Activated B cell treated with CpG ODN at 0.5 μM for 24 hours (primary cell): ENCODE results near the gene SCGB1C1. TPM values are rescaled to one million over a fixed set of nuclear protein-coding genes. Genes with fewer than 3 reads are reported as not detected.
"Not testable (repeated sequence)": the region's sequence is repeated elsewhere in the genome, so short reads cannot be mapped to it uniquely, and the experiment has no call there.

ENCODE experiments used
- ATAC-seq: fragments of 200-7000 bp; cut with Tn5 transposase; one replicate; pipeline ENCODE4 v1.10.0; 2021; ENCODE audit warnings: low read depth, mild to moderate bottlenecking, moderate library complexity
- CTCF ChIA-PET: fragments of 350-600 bp; sonication (Branson Sonifier 250); formaldehyde crosslinking; loops from one replicate; lab custom pipeline; 2021; ENCODE audit warnings: antibody characterized with exemption; lab: Charles Lee
- POLR2A ChIA-PET: fragments of 350-600 bp; sonication (Branson Sonifier 250); formaldehyde crosslinking; loops from one replicate; lab custom pipeline; 2021; ENCODE audit warnings: antibody characterized with exemption; lab: Charles Lee
- DNase-seq: peaks from one replicate; pipeline ENCODE4 v3.0.0; 2022
- H3K27ac Mint-ChIP-seq: one replicate; pipeline ENCODE4 v1.8.0; 2020; ENCODE audit warnings: mixed read lengths
- H3K27me3 Mint-ChIP-seq: one replicate; pipeline ENCODE4 v1.8.0; 2021; ENCODE audit warnings: mixed read lengths
- H3K36me3 Mint-ChIP-seq: one replicate; pipeline ENCODE4 v1.8.0; 2021; ENCODE audit warnings: low read depth, mixed read lengths
- H3K4me1 Mint-ChIP-seq: one replicate; pipeline ENCODE4 v1.8.0; 2021; ENCODE audit warnings: mixed read lengths
- H3K4me3 Mint-ChIP-seq: one replicate; pipeline ENCODE4 v1.8.0; 2020; ENCODE audit warnings: mild to moderate bottlenecking, mixed read lengths
- H3K9me3 Mint-ChIP-seq: one replicate; pipeline ENCODE4 v1.8.0; 2020; ENCODE audit warnings: mixed read lengths
- intact Hi-C: fragments of 100-400 bp; cut with micrococcal nuclease; formaldehyde crosslinking; loops from one replicate; pipeline ENCODE4 v1.15.1; 2024
- total RNA-seq: library from RNA; stranded (reverse); gene quantifications from 2 replicates; pipeline ENCODE4 v1.2.3, GENCODE V29; 2022
- TF ChIP-seq, protein P1 (sequence below): fragments of 200-600 bp; IDR thresholded peaks from one replicate; pipeline ENCODE4 v1.8.0; 2022; ENCODE audit warnings: antibody characterized with exemption, mild to moderate bottlenecking

The SCGB1C1 gene
- total RNA-seq, 1 donor from 2014 or later = not detected

DNA sequence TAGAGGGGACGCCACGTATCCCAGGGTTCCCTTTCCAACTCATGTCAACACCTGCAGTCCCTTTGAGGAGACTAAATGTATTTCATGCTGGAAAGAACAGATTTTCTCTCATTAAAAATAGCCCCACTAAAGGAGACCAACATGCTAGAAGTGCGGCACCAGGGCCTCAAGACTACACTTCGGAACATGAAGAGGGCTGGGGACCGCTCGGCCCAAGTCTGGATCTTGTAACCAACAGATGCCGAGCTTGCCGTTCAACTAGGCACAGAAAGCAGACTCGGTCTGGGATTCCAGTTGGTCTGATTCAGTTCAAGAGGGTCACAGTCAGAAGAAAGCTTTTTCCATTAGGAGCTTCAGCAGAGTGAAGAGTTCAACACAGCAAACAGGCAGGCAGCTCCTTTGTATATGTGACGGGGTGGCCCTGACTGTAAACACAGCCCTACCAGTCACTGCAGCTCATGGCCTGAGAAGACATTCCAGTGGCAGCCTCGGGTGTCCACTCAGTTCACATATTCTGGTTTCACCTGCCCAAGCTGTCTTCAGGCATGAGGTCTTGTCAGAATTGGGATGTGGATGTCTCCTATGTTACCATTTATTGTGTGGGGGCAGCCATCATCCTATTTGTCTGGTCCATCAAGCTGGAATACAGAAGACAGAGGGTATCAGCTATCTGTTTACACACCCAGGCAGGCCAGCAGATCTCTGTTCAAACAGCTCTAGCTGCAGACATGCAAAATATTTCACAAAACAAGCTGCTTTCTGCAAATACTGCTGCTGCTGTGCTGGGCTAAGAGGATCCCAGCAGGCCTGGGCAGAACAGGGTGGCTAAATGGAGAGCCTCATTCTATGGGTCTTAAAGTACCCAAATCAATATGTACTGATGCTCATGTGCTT is 23.4 kb downstream of the SCGB1C1 start:
- intact Hi-C loops = no loop called here
- Mint-ChIP-seq H3K27me3 (no peaks in the 10 kb centered on the region), H3K4me3 (no peak overlapping the region), H3K4me1 (peaks cover 2% of the 10 kb centered on the region), H3K9me3 (no peaks in the 10 kb centered on the region), H3K27ac (no peak overlapping the region), H3K36me3 (peaks cover 55% of the 10 kb centered on the region)
- no peak for DNase-seq
- no peak for ATAC-seq
- POLR2A ChIA-PET = interaction anchor here (2.1 kb wide), 1 partner anchor 9 kb away, joined by 11 read pairs; the partner anchor contains the start of genes BET1L and RIC8A
- TF ChIP-seq, protein P1, sequence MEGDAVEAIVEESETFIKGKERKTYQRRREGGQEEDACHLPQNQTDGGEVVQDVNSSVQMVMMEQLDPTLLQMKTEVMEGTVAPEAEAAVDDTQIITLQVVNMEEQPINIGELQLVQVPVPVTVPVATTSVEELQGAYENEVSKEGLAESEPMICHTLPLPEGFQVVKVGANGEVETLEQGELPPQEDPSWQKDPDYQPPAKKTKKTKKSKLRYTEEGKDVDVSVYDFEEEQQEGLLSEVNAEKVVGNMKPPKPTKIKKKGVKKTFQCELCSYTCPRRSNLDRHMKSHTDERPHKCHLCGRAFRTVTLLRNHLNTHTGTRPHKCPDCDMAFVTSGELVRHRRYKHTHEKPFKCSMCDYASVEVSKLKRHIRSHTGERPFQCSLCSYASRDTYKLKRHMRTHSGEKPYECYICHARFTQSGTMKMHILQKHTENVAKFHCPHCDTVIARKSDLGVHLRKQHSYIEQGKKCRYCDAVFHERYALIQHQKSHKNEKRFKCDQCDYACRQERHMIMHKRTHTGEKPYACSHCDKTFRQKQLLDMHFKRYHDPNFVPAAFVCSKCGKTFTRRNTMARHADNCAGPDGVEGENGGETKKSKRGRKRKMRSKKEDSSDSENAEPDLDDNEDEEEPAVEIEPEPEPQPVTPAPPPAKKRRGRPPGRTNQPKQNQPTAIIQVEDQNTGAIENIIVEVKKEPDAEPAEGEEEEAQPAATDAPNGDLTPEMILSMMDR = no peak
- CTCF ChIA-PET = no interaction called here

DNA sequence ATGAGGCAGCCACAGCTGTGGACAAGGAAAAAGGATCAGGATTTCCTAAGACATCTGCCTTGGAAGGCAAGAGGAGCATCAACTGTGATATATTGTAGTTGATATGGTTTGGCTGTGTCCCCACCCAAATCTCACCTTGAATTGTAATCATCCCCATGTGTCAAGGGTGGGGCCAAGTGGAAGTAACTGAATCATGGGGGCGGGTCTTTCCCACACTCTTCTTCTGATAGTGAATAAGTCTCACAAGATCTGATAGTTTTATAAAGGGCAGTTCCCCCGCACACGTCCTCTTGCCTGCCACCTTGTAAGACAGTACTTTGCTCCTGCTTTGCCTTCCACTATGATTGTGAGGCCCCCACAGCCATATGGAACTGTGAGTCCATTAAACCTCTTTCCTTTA is 24.8 kb downstream of the SCGB1C1 start:
- Mint-ChIP-seq H3K27me3 (no peaks in the 10 kb centered on the region), H3K9me3 (no peaks in the 10 kb centered on the region), H3K4me1 (no peaks in the 10 kb centered on the region), H3K4me3 (no peak overlapping the region), H3K36me3 (peaks cover 51% of the 10 kb centered on the region), H3K27ac (peak overlapping the region; percentile 19)
- intact Hi-C loops = no loop called here
- DNase-seq (no peak), ATAC-seq (no peak)
- TF ChIP-seq, protein P1 = no peak
- ChIA-PET POLR2A (no interaction called here), CTCF (no interaction called here)

DNA sequence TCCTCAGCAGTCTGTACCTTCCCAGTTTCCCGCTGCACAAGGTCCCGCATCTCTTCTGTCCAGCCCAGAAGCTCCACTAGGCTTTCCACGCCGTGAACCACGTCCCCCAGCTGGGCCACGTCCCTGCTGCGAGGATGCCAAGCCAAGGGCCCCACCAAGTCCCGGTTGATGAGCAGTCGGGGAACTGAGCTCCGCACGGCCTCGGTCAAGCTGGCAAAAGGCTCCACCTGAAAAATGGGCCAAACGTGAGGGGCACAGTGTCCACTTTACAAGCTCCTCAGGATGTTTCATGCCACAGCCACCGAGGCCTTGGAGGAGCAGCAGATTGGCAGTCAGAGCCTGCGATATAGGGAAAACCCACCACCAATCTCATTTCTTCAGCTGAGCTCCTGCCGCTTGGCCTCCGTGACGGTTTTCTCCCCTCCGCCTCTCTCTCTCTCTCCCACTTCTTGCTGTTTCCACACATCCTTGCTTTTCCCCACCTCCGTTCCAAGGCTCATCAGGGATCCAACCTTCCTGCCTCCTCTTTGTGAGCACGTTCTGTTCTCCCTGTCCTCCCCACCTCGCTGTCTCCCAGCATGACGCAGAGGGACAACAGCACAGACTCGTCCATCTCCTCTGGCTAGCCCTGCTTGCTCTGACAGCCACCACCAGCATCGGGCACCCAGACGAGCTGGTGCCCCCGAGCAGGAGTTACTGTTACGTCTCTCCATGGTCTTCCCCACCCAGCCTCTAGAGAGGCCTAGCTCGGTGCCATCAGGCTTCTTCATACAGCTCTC is 26.1 kb downstream of the SCGB1C1 start:
- no peak for ATAC-seq
- Mint-ChIP-seq H3K27ac (no peak overlapping the region), H3K9me3 (no peaks in the 10 kb centered on the region), H3K4me3 (no peak overlapping the region), H3K36me3 (peaks cover 44% of the 10 kb centered on the region), H3K4me1 (no peaks in the 10 kb centered on the region), H3K27me3 (no peaks in the 10 kb centered on the region)
- peak; percentile 1 for DNase-seq
- intact Hi-C loops = no loop called here
- ChIA-PET POLR2A (interaction anchor here (0.6 kb wide), 1 partner anchor 10 kb away, joined by 3 read pairs; no protein-coding TSS in a partner anchor), CTCF (no interaction called here)
- TF ChIP-seq, protein P1 = no peak

DNA sequence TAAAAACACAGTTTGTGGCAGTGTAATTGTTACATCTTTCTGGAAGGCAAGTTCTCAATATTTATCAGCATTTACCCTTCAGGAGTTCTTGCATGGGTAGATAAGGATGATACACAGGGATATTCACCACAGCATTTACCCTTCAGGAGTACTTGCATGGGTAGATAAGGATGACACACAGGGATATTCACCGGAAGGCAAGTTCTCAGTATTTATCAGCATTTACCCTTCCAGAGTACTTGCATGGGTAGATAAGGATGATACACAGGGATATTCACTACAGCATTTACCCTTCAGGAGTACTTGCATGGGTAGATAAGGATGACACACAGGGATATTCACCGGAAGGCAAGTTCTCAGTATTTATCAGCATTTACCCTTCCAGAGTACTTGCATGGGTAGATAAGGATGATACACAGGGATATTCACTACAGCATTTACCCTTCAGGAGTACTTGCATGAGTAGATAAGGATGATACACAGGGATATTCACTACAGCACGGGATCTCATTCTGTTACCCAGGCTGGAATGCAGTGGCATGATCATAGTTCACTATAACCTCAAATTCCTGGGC is 27.9 kb downstream of the SCGB1C1 start:
- ATAC-seq, H3K9me3 Mint-ChIP-seq, H3K27ac Mint-ChIP-seq, H3K27me3 Mint-ChIP-seq, H3K4me1 Mint-ChIP-seq, CTCF ChIA-PET, DNase-seq, POLR2A ChIA-PET, intact Hi-C loops, H3K4me3 Mint-ChIP-seq: not testable (repeated sequence)
- peaks cover 31% of the 10 kb centered on the region for H3K36me3 Mint-ChIP-seq

DNA sequence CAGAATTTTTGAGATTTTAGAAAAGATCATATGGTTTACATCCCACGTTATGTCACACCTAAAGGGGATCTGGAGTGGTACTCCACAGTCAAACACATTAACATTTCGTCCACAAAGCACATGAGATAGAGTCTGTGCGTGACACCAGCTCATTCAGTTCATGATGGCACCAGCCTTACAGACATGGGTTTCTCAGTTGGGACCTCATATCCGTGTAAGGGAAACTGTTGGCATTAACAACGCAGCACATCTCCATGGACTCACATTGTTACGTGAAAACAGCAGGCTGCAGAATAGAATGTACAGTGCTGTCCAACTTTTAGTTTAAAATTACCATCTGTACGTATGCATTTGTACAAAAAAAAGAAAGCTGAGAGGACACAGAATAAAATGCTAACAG is 28.7 kb downstream of the SCGB1C1 start:
- H3K4me3 Mint-ChIP-seq = no peak overlapping the region
- no peak for DNase-seq
- TF ChIP-seq, protein P1 = no peak
- H3K36me3 Mint-ChIP-seq = peaks cover 30% of the 10 kb centered on the region
- H3K27me3 Mint-ChIP-seq = no peaks in the 10 kb centered on the region
- H3K27ac Mint-ChIP-seq = no peak overlapping the region
- no peak for ATAC-seq
- intact Hi-C loops = no loop called here
- H3K9me3 Mint-ChIP-seq = no peaks in the 10 kb centered on the region
- POLR2A ChIA-PET = no interaction called here
- CTCF ChIA-PET = no interaction called here
- H3K4me1 Mint-ChIP-seq = peaks cover 4% of the 10 kb centered on the region
